Renal pelvis (tissue), 4 donors: ENCODE measurements around the gene CACNG1. TPM values are rescaled to one million over a fixed set of nuclear protein-coding genes. Genes with fewer than 3 reads are reported as not detected.
"Not testable (repeated sequence)": the region's sequence is repeated elsewhere in the genome, so short reads cannot be mapped to it uniquely, and the experiment has no call there.

Experiments
- DNase-seq: peaks from one replicate; pipeline ENCODE4 v3.0.0-alpha.2; 2013
- polyA plus RNA-seq, 3 donors: library from polyadenylated mRNA; unstranded; fragments of 120-200 nt; gene quantifications; one replicate each; pipeline ENCODE4 v1.2.1, GENCODE V29; 2013; ENCODE audit not compliant: insufficient read length in 3 of 3

Gene CACNG1
- polyA plus RNA-seq, 3 donors = 0.09 TPM; not detected in 2

- no peak for DNase-seq
Measured at GRCh38 chr17:67024736-67025135, 19.6 kb upstream of the CACNG1 start.

DNA sequence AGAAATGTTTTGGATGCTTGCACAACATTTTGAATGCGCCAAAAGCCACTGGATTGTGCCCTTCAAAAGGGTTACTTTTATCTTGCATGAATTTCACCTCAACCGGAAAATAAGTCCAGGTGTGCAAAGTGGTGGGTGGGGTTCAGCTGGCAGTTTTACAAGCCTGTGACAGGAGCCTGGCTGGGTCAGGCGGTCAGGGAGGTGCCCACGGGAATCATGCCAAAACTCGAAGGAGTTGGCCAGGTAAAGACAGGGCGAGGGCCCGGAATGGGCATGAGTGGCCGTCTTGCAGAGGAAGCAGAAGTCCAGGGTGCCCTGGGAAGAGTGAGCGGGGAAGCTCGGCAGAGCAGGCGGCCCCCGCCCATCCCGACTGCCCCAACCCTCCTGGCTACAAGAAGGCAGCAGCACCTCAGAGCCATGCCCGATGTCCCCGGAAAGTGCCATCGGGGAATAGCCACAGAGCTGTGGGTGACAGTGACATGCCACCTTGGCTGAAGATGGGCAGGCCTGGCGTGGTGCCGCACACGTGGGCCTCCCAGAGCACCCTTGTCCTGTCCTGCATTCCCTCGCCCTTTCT is 19.1 kb upstream of the CACNG1 start:
- DNase-seq = no peak

DNA sequence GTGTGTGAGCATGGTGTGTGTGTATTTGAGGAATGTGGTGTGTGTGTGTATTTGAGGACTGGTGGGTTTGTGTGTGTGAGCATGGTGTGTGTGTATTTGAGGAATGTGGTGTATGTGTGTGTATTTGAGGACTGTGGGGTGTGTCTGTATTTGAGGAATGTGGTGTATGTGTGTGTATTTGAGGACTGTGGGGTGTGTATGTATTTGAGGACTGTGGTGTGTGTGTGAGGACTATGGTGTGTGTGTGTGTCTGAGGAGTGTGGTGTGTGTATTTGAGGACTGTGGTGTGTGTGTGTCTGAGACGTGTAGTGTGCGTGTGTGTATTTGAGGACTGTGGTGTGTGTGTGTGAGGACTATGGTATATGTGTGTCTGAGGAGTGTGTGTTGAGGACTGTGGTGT is 18.0 kb upstream of the CACNG1 start:
- DNase-seq = no peak

DNA sequence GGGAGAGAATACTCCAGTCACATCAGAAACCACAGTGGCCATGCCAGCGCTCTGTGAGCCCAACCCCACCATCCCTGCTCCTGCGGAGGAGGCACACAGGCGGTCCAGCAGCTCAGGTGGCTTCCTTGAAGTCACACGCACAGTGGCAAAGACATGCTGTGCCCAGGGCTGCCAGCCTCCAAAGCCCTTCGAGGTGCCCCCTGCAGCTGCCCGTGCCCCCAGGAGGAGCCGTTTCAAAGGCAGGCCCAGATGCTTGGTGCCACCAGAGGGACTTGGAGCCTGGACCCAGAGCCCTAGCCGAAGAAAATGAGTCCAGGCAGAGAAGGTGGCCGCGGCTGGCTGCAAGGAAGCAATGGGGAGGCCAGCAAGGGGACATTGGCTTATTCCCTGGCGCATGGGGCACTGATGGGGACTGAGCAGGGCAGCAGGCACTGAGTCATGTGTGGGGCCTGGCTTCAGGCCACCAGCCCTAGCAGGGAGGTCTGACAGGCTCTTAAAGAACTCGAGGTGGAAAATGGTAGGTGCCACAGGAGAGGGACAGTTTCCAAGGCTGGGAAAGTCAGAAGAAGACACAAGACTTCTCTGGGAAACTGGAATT is 17.2 kb upstream of the CACNG1 start:
- DNase-seq = no peak

GRCh38 chr17:67030641-67031040 is 13.7 kb upstream of the CACNG1 start:
- DNase-seq = no peak

- no peak for DNase-seq
Measured at GRCh38 chr17:67032382-67032781, 12.0 kb upstream of the CACNG1 start.

- DNase-seq = no peak
Measured at GRCh38 chr17:67032985-67033384, 11.4 kb upstream of the CACNG1 start.

- no peak for DNase-seq
Measured at GRCh38 chr17:67033613-67034012, 10.7 kb upstream of the CACNG1 start.

DNA sequence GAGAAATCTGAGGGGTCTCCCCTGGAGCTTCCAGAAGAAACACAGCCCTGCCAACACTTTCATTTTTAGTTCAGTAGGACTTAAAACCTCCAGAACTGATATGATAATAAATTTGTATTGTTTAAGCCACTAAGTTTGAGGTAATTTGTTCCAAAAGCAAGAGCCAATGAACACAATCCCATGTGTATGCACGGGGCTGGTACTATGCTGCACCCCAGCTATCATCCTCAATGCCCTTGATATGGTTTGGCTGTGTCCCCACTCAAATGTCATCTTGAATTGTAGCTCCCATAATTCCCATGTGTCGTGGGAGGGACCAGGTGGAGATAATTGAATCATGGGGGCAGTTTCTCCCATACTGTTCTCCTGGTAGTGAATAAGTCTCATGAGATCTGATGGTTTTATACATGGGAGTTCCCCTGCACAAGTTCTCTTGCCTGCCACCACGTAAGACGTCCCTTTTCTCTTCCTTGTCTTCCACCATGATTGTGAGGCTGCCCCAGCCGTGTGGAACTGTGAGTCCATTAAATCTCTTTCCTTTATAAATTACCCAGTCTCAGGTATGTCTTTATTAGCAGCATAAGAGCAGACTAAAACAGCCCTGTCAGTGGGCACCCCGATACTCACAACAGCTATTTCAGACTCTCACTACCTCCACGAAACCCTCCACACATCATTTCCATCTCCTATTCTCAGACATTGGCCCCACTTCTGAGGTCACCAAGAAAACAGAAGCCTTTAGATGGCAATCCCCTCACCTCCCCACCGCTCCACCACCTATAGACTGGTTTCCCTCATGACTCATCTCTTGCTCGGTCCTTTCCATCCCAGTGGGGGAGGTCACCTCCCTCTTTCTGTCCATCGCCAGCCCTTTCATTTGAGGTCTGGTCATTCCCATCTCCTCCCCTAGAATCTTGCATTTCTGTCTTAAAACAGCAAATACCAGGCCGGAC is 8.9 kb upstream of the CACNG1 start:
- no peak for DNase-seq

GRCh38 chr17:67038861-67039365 is 5.4 kb upstream of the CACNG1 start:
- DNase-seq = no peak

- DNase-seq = no peak
Measured at GRCh38 chr17:67040652-67041051, 3.7 kb upstream of the CACNG1 start.

- not testable (repeated sequence) for DNase-seq
Measured at GRCh38 chr17:67041119-67041518, 3.2 kb upstream of the CACNG1 start.

- DNase-seq = no peak
Measured at GRCh38 chr17:67041531-67041930, 2.8 kb upstream of the CACNG1 start.

- no peak for DNase-seq
Measured at GRCh38 chr17:67041941-67042899, 2.1 kb upstream of the CACNG1 start.

- no peak for DNase-seq
Measured at GRCh38 chr17:67043283-67043682, 1.1 kb upstream of the CACNG1 start.

- DNase-seq = no peak
Measured at GRCh38 chr17:67044940-67045339, 586 bp downstream of the CACNG1 start.

DNA sequence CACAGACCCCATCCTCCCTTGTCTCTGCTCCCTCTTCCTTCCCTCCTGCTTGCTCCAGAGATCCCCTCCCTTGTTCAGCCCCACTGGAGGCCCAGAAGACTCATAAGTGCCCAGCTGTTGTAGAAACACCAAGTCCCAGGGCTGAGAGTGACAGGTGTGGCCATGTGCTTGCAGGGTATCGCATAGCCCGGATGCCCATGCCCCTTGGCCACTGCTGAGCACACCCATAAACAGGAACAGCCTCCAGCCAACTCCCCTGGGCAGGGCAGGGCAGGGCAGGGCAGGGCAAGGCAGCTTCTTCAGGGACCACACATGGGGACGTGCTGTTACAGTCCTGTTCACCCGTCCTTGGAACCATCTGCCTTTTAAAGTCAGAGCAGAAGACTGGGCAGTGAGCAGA is 2.0 kb downstream of the CACNG1 start:
- no peak for DNase-seq

- no peak for DNase-seq
Measured at GRCh38 chr17:67047382-67047781, 3.0 kb downstream of the CACNG1 start.

DNA sequence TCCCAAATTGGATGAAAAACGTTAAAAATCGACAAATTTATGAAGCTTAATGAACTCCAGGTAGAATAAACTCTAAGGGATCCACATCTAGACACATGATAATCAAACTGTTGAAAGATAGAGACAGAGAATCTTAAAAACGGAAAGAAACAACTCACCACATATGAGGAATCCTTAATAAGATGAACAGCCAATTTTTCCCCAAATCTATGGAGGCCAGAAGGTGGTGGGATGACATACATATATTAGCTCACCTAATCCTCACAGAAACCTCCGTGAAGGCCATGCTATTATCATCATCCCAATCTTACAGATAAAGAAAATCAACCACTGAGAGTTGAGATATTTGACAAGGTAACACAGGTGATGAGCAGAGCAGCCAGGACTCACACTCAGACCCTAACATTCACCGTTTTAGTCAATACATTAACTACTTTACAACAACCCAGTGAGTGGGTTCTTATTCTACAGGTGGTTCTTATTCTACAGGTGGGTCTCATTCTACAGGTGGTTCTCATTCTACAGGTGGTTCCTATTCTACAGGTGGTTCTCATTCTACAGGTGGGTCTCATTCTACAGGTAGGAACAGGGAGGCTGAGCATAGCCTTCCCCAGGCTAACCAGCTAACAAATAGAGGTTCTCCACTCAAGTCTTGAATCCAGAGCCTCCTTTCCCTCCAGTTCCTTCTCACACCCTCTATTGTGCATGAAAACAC is 4.8 kb downstream of the CACNG1 start:
- no peak for DNase-seq

DNA sequence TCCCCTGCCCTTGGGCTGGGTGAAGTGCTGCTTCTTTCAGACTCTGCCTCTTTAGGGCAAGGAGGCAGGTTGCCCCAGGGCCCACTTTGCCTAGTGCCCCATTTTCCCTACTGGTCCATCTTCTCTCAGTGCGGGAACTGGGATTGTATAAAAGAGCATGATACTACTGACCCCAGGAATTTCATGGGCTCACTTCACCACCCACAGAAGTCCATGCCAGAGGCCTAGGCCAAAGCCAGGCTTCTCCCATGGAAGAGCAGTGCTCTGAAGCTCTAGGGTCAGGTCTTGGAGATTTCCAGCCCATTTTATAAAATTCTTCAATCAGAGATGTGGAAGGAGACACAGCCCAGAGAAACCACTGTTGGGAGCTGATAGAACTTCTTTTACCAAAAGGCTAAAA is 5.7 kb downstream of the CACNG1 start:
- DNase-seq = no peak
